ENCODE data around the gene RNF144B. TPM values are rescaled to one million over a fixed set of nuclear protein-coding genes. Genes with fewer than 3 reads are reported as not detected.

Gene RNF144B
- polyA plus RNA-seq, 3 donors, result 25.6 to 31.0 (median 27.9) TPM

- Mint-ChIP-seq H3K4me1 (peaks cover 58% of the 10 kb centered on the region), H3K9me3 (peaks cover 0 to 9% (median 0%) of the 10 kb centered on the region in 7 donors), H3K4me3 (no peak overlapping the region), H3K27ac (peak overlapping the region; percentile 49 to 89 (median 79)), H3K36me3 (peaks cover 64 to 82% of the 10 kb centered on the region in 2 donors), H3K27me3 (ENCODE audit: low read depth in 3 of 3) (peaks cover 0 to 2% (median 1%) of the 10 kb centered on the region in 3 donors)
- intact Hi-C loops (cut with micrococcal nuclease), result no loop called here
- 100% methylated on average over 3 of the region's 3 CpGs for WGBS (ENCODE audit: insufficient coverage)
- Histone ChIP-seq H3K4me2 (replicated peaks; ENCODE audit: extremely low read depth, low read length, poor library complexity, severe bottlenecking) (no peak overlapping the region), H3K36me3 (replicated peaks in 1 of 2; ENCODE audit: control insufficient read depth in 1 of 2, insufficient read depth in 2 of 2, low read length in 2 of 2) (peaks cover 36 to 65% of the 10 kb centered on the region in 2 donors), H4K20me1 (ENCODE audit: insufficient read depth, low read length) (peaks cover 37% of the 10 kb centered on the region), H3K9ac (ENCODE audit: insufficient read depth, low read length, poor library complexity, severe bottlenecking) (no peak overlapping the region), H3K4me1 (ENCODE audit: control insufficient read depth in 1 of 2, insufficient read depth in 2 of 2, low read length in 2 of 2) (peaks cover 31 to 56% of the 10 kb centered on the region in 2 donors), H3K27ac (ENCODE audit: low read depth in 1 of 2, low read length in 2 of 2) (peak overlapping the region; percentile 40 to 73), H2AFZ (ENCODE audit: insufficient read depth, low read depth, low read length, poor library complexity, severe bottlenecking) (no peak overlapping the region), H3K27me3 (ENCODE audit: control insufficient read depth in 2 of 2, insufficient read depth in 2 of 2, low read length in 2 of 2) (no peaks in the 10 kb centered on the region), H3K79me2 (ENCODE audit: insufficient read depth, low read length) (peaks cover 91% of the 10 kb centered on the region), H3K9me3 (replicated peaks in 1 of 2; ENCODE audit: control insufficient read depth in 1 of 2, insufficient read depth in 1 of 2, low read length in 2 of 2) (no peaks in the 10 kb centered on the region), H3K4me3 (replicated peaks in 1 of 3; ENCODE audit: low read depth in 2 of 3, low read length in 3 of 3) (no peak overlapping the region)
- DNase-seq, result no peak
- TF ChIP-seq CTCF (IDR thresholded peaks at IDR 0.05), result no peak
These were observed 23.3 kb downstream of the RNF144B start for GRCh38 chr6:18410412-18410811.

DNA sequence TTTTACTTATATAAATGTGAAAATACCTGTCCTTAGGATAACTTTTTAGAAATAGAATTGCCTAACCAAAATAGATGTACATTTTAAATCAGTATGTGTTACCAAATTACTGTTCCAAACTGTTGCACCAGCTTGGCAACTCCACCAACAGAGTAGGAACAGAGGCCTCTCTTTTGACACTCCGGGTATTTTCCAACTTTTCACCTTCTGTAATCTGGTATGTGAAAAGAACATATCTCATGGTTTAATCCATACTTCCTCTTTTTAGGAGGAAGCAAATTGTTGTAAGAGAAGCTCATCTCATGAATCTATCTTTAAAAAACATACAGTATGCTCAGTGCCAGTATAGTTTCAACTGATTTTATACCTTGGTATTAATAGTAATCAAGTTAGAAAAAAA is 24.9 kb downstream of the RNF144B start:
- peak overlapping the region; percentile 88 to 94 (median 92) for H3K27ac Mint-ChIP-seq
- H3K4me1 Mint-ChIP-seq, result peaks cover 51% of the 10 kb centered on the region

More for the DNA sequence above, 24.9 kb downstream of the RNF144B start:
- DNase-seq, result peak; percentile 71 to 97 (median 90)
- intact Hi-C loops (cut with micrococcal nuclease), result no loop called here
- H3K9ac ChIP-seq (ENCODE audit: insufficient read depth, low read length, poor library complexity, severe bottlenecking), result peak overlapping the region; percentile 9
- TF ChIP-seq CTCF (IDR thresholded peaks at IDR 0.05), result no peak
- H3K27ac ChIP-seq (ENCODE audit: low read depth in 1 of 2, low read length in 2 of 2), result peak overlapping the region; percentile 85 to 90
- H3K4me1 ChIP-seq (ENCODE audit: control insufficient read depth in 1 of 2, insufficient read depth in 2 of 2, low read length in 2 of 2), result peaks cover 31 to 45% of the 10 kb centered on the region in 2 donors
- H3K9me3 ChIP-seq (replicated peaks in 1 of 2; ENCODE audit: control insufficient read depth in 1 of 2, insufficient read depth in 1 of 2, low read length in 2 of 2), result no peaks in the 10 kb centered on the region
- peak overlapping the region in 1 of 3 experiments; percentile 39 for H3K4me3 ChIP-seq (replicated peaks in 1 of 3; ENCODE audit: low read depth in 2 of 3, low read length in 3 of 3)
- peaks cover 62 to 81% of the 10 kb centered on the region in 2 donors for H3K36me3 Mint-ChIP-seq
- H3K27me3 ChIP-seq (ENCODE audit: control insufficient read depth in 2 of 2, insufficient read depth in 2 of 2, low read length in 2 of 2), result no peaks in the 10 kb centered on the region
- peaks cover 0 to 2% (median 1%) of the 10 kb centered on the region in 3 donors for H3K27me3 Mint-ChIP-seq (ENCODE audit: low read depth in 3 of 3)
- H3K9me3 Mint-ChIP-seq, result peaks cover 0 to 3% (median 0%) of the 10 kb centered on the region in 7 donors
- no CpG with 5 or more reads among the region's 1 CpG for WGBS (ENCODE audit: insufficient coverage)
- peaks cover 89% of the 10 kb centered on the region for H3K79me2 ChIP-seq (ENCODE audit: insufficient read depth, low read length)
- H4K20me1 ChIP-seq (ENCODE audit: insufficient read depth, low read length), result peaks cover 38% of the 10 kb centered on the region
- peak overlapping the region; percentile 56 for H3K4me2 ChIP-seq (replicated peaks; ENCODE audit: extremely low read depth, low read length, poor library complexity, severe bottlenecking)
- no peak overlapping the region for H2AFZ ChIP-seq (ENCODE audit: insufficient read depth, low read depth, low read length, poor library complexity, severe bottlenecking)
- peak overlapping the region in 1 of 2 donors; percentile 52 for H3K4me3 Mint-ChIP-seq
- peaks cover 23 to 62% of the 10 kb centered on the region in 2 donors for H3K36me3 ChIP-seq (replicated peaks in 1 of 2; ENCODE audit: control insufficient read depth in 1 of 2, insufficient read depth in 2 of 2, low read length in 2 of 2)
